Left colon (tissue), 2 donors: Measurements from ENCODE around the gene GNAI2. TPM values are rescaled to one million over a fixed set of nuclear protein-coding genes. Genes with fewer than 3 reads are reported as not detected.
A peak's percentile ranks its signal among the peaks of the same experiment; 100 is the strongest.

ENCODE experiments used
- ATAC-seq: fragments of 200-7000 bp; cut with Tn5 transposase; one replicate; pipeline ENCODE4 v1.9.1; 2020; ENCODE audit warnings: mild to moderate bottlenecking, moderate library complexity
- DNase-seq, 2 donors: peaks; one replicate each; pipeline ENCODE4 v3.0.0-alpha.2; 2020
- intact Hi-C, 2 donors: fragments of 100-400 bp; cut with DNase I in 1 of 2; cut with micrococcal nuclease in 1 of 2; formaldehyde crosslinking; loops; one replicate each; pipeline versions ENCODE4 v1.11.2 to v1.14.0; 2022; cut with DNase I, micrococcal nuclease
- total RNA-seq, 2 donors: library from RNA; stranded (reverse); fragmentation: NEBNext Ultra II Directional; extraction: Animal tissue kit (Norgen Biotek cat#: 25700); gene quantifications; one replicate each; pipeline ENCODE4 v1.2.1, GENCODE V29; 2021
- donor health status: DM: no; HTN: no; CAD: no.
- donor health status: DM: yes; HTN: yes; CAD: no.

GNAI2 gene
- total RNA-seq, 2 donors from 2014 or later = 46.1 to 81.3 TPM

DNA sequence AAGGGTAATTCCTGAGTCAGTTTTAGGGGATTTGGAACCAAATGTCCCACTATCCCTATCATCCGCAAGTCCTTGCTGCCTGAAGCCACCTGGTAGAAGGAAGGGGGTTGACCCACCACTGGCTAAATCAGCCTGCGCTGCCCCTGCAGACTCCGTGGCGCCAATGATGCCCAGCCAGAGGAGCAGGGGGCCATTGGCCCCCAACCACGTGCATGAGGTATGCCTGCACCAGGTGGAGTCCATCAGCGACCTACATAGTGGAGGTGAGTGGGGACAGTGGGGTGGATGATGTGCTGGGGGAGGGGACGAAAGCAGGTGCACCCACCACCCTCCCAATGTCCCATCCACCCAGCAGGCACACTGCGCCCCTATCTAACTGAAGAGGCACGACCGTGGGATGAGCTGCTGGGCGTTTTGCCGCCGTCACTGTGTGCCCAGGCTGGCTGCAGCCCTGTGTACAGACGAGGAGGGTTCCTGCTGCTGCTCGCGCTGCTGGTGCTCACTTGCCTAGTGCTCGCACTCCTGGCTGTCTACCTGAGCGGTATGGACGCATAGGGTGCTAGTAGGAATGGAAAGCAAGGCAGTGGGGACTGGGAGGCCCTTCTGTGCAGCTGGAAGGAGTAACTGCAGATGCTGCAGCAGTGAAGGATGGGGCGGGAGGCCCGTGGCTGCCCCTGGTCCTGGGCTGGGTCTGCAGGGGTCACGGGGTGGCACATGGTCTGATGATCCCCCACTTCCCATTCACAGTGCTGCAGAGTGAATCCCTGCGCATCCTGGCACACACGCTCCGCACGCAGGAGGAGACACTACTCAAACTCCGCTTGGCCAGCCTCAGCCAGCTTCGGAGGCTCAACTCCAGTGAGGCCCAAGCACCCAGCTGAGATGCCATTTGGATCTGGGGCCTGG lies 50.6 kb downstream of the GNAI2 start:
- no peak for ATAC-seq
- no peak for DNase-seq

GRCh38 chr3:50287262-50287661 lies 51.3 kb downstream of the GNAI2 start:
- no peak for ATAC-seq
- no peak for DNase-seq
- intact Hi-C loops = no loop called here

More for the DNA sequence above, 50.6 kb downstream of the GNAI2 start:
- intact Hi-C loops = no loop called here

- intact Hi-C loops = no loop called here
- DNase-seq (no peak), ATAC-seq (no peak)
Measured at GRCh38 chr3:50288387-50289007, 52.5 kb downstream of the GNAI2 start.

- no peak for DNase-seq
- ATAC-seq = no peak
- intact Hi-C loops = no loop called here
Measured at GRCh38 chr3:50289130-50289529, 53.1 kb downstream of the GNAI2 start.

- intact Hi-C loops = no loop called here
- no peak for ATAC-seq
- DNase-seq = peak in 1 of 2 donors; percentile 43
Measured at GRCh38 chr3:50290161-50290641, 54.2 kb downstream of the GNAI2 start.

GRCh38 chr3:50292159-50293078 lies 56.4 kb downstream of the GNAI2 start, which contains the start of gene IFRD2:
Gene IFRD2 (minus strand): TSS chr3:50292429. CDS start chr3:50292274, 155 bp downstream.
- ATAC-seq (peak; percentile 88), DNase-seq (peak; percentile 97 to 98)
- intact Hi-C loops = no loop called here

DNA sequence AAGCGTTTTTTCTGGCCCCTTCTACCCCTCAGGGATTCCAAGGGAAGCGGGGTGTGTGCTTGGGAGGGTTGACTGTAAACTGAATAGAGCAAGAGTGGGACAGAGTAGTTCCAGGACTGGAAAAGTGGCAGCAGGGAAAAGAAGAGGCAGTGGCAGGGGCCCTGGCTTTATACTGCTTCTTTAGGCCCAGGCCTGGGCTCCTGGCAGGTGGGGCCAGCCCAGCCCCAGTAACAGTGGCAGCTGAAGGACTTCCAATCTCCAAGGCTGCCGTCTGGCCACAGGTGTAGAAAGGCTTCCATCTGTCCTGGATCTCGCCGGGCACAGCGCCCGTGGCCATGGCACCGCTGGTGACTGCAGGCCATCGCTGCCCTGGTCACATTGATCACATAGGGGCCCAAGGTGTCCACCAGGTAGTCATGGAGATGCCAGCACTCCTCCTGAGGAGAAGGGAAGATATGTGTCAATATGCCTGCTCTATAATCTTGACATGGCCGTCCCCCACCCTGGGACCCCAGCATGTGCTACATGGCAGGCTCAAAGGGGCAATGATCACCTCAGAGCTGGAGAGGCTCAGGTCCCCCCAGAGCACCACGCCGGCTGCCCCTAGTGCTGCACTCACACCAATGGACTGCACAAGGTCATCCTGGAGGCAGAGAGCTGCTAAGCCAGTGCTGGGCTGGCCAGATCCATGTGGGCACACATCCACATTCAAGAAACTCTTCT lies 57.2 kb downstream of the GNAI2 start:
- intact Hi-C loops = no loop called here
- ATAC-seq = no peak
- DNase-seq = no peak

- DNase-seq (no peak), ATAC-seq (no peak)
- intact Hi-C loops = no loop called here
Measured at GRCh38 chr3:50294089-50294488, 58.1 kb downstream of the GNAI2 start.

GRCh38 chr3:50294492-50295403 lies 58.7 kb downstream of the GNAI2 start:
- ATAC-seq (no peak), DNase-seq (no peak)
- intact Hi-C loops = no loop called here

DNA sequence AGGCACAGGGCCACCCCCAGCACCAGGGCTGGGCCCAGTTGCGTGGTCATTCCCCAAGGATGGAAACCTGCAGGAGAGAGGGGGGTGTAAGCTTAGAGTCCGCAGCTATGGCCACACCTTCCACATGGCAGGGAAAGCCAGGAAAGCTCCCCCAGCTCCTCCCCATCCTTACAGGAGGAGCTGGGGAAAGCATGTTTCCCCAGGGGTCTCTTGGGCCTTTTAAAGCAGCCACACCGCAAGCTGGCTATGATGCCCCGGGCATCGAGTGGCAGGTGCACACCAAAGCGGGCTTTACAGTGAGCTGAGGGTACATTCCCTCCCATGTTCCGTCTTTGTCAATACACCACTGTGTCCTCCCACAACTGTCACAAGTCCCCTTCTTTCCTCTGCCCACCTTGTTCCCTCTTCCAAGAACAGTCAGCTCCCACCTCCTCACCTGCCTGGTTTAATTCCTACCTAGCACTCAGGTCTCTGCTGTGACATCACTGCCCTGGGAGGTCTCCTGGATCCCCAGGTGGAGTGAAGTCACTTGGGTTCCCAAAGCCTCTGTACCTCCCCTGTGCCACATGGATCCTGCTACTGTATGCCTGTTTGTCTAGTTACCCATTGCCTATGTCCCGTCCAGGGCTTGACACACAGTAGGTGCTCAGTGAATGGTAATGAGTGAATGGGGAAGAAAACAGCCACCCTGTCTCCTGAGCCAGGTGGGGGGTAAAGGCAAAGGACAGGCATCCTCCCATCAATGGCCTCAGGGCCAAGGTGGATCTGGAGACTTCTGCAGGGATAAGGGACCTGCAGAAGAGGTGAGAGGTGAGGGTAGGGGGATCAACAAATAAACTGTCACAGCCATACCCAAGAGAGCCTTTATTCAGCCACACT lies 59.8 kb downstream of the GNAI2 start:
- intact Hi-C loops = no loop called here
- no peak for ATAC-seq
- DNase-seq = no peak

GRCh38 chr3:50296721-50297383 lies 60.8 kb downstream of the GNAI2 start:
- peak in 1 of 2 donors; percentile 22 for DNase-seq
- intact Hi-C loops = no loop called here
- no peak for ATAC-seq

GRCh38 chr3:50297384-50297775 lies 61.4 kb downstream of the GNAI2 start:
- DNase-seq (peak in 1 of 2 donors; percentile 31), ATAC-seq (no peak)
- intact Hi-C loops = no loop called here

DNA sequence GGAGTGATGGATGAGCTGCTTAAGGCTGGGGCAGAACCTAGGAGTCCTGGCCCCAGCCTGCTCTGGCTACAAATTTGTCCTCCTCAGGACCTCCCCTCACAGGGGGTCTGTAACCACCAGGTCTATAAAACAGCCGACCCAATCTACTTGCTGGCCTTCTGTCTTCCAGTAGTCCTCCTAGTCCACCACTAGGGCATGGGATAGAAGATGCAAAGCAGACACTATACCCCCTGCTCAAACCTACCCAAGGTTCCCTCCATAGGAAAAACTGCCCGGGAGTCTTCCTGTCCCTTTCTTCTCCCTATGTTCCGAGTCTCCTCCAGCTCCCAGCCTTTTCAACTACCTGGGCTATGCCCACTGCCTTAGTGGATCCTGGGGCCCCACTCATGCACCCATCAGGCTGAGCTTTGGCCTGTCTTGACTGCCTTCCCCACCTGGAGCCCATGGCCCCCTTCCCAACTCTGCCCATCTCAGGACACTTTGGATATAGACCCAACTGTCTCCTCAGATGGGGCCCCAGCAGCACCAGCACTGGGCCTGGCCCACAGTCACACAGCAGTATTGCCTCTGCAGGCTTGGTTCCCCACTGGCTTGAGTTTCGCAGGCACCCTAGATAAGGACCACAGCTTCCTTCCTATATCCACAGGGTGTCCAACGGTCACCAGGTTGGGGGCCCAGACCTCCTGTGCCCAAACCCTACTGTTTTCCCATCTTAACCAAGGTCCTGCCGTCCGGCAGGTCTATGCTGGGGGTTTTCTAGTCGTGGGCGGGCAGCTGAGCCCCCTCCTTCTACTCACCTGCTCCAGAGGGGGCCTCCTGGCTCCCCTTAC lies 62.1 kb downstream of the GNAI2 start:
- DNase-seq (peak in 1 of 2 donors; percentile 35), ATAC-seq (no peak)
- intact Hi-C loops = no loop called here

DNA sequence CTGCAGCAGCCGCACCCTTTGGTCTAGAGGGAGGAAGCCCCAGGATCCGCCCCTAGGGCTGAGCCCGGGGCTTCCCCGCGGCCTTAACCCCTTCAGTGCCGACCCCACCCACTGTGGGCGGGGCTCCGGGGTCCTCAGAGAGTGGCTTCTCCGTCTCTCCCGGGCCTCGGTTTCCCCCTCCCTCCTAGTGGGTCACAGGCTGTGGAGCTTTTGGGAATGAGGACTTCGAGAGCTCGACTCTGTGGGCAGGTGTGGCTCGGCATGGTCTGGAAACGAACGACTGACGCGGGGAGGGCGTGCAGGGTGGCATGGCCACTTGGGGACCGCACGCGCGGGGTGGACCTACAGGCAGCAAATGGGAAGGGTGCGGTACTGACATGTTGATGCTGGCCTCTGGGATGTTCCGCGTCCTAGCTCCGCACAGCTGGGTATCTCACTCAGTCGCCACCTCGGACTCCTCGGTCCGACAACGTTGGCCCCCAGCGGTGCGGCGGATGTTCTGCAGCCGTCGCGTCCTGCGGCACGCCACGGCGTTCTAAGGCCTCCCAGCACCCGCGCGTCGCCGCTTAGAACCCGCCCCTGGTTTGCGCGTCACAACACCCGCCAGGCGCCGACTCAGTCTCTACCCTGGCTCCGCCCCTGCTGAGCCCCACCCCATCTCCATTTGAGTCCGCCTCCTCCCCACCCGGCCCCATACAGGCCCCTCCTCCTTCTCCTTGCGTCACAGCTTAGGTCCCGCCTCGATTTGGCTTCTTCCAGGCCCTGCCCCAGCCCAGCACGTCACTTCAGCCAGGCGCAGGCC lies 63.0 kb downstream of the GNAI2 start, which contains the start of the genes HYAL3 and NAA80:
Gene HYAL3 (minus strand): TSS at position 570 of the 802 bp plus-strand sequence. CDS start 3,803 bp downstream, outside the sequence.
Gene NAA80 (minus strand): TSS at position 570 of the 802 bp plus-strand sequence. CDS start 1,942 bp downstream, outside the sequence.
- DNase-seq (peak; percentile 99 to 100), ATAC-seq (peak; percentile 80)
- intact Hi-C loops = no loop called here
